AG04450 (cell line): ENCODE data around the gene AKT2. TPM values are rescaled to one million over a fixed set of nuclear protein-coding genes. Genes with fewer than 3 reads are reported as not detected.

ENCODE experiments used
- CTCF ChIA-PET: fragments of 300-600, 350-600 bp; formaldehyde crosslinking; extraction: SDS; loops from one replicate; lab custom pipeline; 2022; ENCODE audit warnings: antibody characterized with exemption, inconsistent platforms; lab: Charles Lee
- POLR2A ChIA-PET: fragments of 350-600 bp; formaldehyde crosslinking; extraction: SDS; loops from one replicate; lab custom pipeline; 2021; ENCODE audit warnings: antibody characterized with exemption, inconsistent platforms; lab: Yijun Ruan, JAX
- DNase-seq: peaks from one replicate; pipeline ENCODE4 v3.0.0-alpha.2; 2011; ENCODE audit warnings: low read depth, low spot score
- H3K27ac ChIP-seq: one replicate; pipeline ENCODE4 v1.5.1; 2012; ENCODE audit warnings: low read depth, low read length, control low read depth
- H3K27me3 ChIP-seq: one replicate; pipeline ENCODE4 v1.6.0; 2012; ENCODE audit warnings: low read length; ENCODE audit not compliant: control insufficient read depth, insufficient read depth
- H3K4me3 ChIP-seq: 2 replicates; pipeline ENCODE4 v1.5.1; 2011; ENCODE audit warnings: mild to moderate bottlenecking, low read depth, low read length, control low read depth
- H3K9me3 ChIP-seq: 2 replicates; pipeline ENCODE4 v1.5.1; 2012; ENCODE audit warnings: low read length; ENCODE audit not compliant: control insufficient read depth, insufficient read depth
- polyA plus RNA-seq: library from polyadenylated mRNA; depleted of rRNA; stranded (reverse); fragments of >200 nt; gene quantifications from 2 replicates; pipeline ENCODE4 v1.2.3, GENCODE V29; 2011
- TF ChIP-seq, protein P1 (sequence below): IDR thresholded peaks from 2 replicates; pipeline ENCODE4 v1.5.1; 2011; ENCODE audit warnings: low read depth, low read length, control low read depth, inconsistent platforms

AKT2 gene
- polyA plus RNA-seq, 1 experiment, result 99.8 TPM

DNA sequence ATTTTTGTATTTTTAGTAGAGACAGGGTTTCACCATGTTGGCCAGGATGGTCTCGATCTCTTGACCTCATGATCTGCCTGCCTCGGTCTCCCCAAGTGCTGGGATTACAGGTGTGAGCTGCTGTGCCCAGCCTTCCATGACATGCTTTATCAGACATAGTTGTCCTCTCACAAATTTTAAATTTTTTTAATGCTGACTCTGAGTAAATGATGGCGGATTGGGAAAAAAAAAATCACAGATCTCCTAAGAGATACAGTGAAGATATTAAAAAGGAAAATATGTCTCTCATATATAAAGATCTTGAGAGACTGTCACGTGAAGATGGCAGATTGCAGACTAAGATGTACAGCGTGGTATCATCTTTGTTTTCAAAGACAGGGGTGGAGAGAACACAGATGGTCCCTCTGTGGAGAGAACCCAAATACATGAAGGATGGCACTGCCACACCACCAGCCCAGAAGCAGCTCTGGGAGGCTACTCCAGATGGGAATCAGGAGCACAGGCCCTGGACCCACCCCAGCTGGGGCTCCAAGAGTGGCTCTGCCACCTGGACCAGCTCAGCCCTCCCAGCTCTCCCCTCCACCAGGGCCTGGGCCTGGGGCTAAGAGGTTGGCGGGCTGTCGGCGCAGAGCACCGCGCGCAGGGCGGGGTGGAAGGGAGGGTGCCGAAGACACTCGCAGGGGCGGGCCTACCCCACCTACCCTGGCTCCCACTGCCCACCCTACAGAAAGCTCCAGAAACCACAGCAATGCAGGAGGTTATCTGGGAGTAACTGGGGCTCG is 38.7 kb downstream of the AKT2 start:
- ChIA-PET POLR2A (no interaction called here), CTCF (no interaction called here)
- H3K9me3 ChIP-seq, result no peaks in the 10 kb centered on the region; the same call in 1 of the 2 replicates
- no peak overlapping the region for H3K27ac ChIP-seq
- H3K27me3 ChIP-seq, result no peaks in the 10 kb centered on the region
- TF ChIP-seq, protein P1, sequence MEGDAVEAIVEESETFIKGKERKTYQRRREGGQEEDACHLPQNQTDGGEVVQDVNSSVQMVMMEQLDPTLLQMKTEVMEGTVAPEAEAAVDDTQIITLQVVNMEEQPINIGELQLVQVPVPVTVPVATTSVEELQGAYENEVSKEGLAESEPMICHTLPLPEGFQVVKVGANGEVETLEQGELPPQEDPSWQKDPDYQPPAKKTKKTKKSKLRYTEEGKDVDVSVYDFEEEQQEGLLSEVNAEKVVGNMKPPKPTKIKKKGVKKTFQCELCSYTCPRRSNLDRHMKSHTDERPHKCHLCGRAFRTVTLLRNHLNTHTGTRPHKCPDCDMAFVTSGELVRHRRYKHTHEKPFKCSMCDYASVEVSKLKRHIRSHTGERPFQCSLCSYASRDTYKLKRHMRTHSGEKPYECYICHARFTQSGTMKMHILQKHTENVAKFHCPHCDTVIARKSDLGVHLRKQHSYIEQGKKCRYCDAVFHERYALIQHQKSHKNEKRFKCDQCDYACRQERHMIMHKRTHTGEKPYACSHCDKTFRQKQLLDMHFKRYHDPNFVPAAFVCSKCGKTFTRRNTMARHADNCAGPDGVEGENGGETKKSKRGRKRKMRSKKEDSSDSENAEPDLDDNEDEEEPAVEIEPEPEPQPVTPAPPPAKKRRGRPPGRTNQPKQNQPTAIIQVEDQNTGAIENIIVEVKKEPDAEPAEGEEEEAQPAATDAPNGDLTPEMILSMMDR, result no peak
- no peak overlapping the region for H3K4me3 ChIP-seq
- DNase-seq, result no peak

DNA sequence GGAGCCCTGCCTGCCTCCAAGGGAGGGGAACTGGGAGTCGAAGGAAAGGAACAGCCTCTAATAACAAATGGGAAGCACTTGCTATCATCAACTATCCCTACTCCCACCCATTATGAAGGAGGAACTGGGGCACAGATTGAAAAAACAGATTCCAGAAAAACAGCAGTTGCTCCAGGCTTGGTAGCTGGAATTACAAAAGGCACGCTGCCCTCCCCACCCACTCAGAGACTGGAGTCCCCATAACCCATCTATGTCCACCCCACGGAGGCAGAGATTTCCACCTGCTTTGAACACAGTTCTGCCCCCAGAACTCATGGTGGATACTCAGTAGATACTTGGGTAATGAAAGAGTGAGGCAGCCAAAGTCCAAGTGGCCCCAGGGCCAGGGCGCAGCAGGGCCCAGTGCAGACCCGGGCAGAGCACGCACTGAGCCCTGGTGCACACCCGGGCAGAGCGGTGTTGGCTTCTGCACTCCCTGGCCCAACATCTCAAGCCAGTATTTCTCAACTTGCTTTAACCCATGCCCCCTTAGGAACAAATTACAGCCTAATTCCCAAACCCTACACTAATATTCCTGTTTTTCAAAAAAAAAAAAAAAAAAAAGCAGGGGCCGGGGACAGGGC is 39.5 kb downstream of the AKT2 start:
- H3K27ac ChIP-seq, result no peak overlapping the region
- POLR2A ChIA-PET, result no interaction called here
- H3K27me3 ChIP-seq, result no peaks in the 10 kb centered on the region
- no peak for DNase-seq
- TF ChIP-seq, protein P1, result no peak
- CTCF ChIA-PET, result no interaction called here
- H3K9me3 ChIP-seq, result no peaks in the 10 kb centered on the region; the same call in 1 of the 2 replicates
- H3K4me3 ChIP-seq, result no peak overlapping the region

DNA sequence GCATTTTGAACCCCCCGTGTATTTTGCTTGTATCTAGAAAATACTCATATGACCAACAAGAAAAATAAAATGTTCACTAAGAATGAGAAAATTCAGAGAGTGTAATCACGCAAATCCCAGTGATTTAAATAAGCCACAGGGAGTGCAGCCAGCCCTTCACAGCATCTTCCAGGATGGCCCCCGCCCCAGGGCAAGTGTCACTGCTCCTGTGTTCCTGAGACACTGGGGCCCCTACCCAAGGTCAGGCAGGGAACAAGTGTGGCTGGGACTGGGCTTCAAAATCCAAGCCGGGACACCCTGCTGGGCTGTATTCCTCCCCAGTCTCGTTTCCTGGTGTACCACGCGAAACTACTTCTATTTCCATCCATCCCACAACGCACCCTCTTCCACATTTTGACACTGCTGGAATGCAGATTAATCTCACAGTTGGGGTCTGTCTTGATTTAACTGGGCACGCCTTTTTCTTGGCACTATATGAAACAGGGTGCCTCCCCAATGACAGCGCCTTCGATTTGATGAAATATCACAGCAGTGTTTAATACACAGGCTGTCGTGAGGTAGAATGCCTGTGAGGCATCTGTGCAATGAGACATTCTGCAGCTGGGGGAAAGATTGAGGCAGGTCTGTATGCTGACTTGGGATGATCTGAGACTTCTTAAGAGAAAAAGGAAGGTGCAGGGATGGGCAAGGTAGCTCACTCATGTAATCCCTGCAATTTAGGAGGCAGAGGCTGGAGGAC is 40.4 kb downstream of the AKT2 start:
- ChIA-PET CTCF (no interaction called here), POLR2A (no interaction called here)
- TF ChIP-seq, protein P1, result no peak
- Histone ChIP-seq H3K27ac (no peak overlapping the region), H3K4me3 (no peak overlapping the region), H3K9me3 (no peaks in the 10 kb centered on the region; the same call in 1 of the 2 replicates), H3K27me3 (no peaks in the 10 kb centered on the region)
- no peak for DNase-seq

- ChIA-PET CTCF (no interaction called here), POLR2A (no interaction called here)
- H3K27me3 ChIP-seq, result no peaks in the 10 kb centered on the region
- TF ChIP-seq, protein P1, result no peak
- H3K9me3 ChIP-seq, result no peaks in the 10 kb centered on the region; the same call in 1 of the 2 replicates
- DNase-seq, result no peak
- no peak overlapping the region for H3K4me3 ChIP-seq
- no peak overlapping the region for H3K27ac ChIP-seq
Measured at GRCh38 chr19:40243181-40243580, 42.0 kb downstream of the AKT2 start.
